DOHH2 (cell line): Measurements from ENCODE around the gene ECT2.

Source experiments
- H3F3A ChIP-seq: fragments of 200-600 bp; sonication (generic), shearing (Covaris generic); 2 replicates; pipeline ENCODE4 v1.6.0; 2016; ENCODE audit warnings: antibody characterized with exemption, mild to moderate bottlenecking; ENCODE audit not compliant: control insufficient read depth, insufficient read depth
- H3K27ac ChIP-seq: fragments of 200-600 bp; sonication (generic); 2 replicates; pipeline ENCODE4 v1.5.1; 2014; ENCODE audit warnings: low read depth, mild to moderate bottlenecking, low read length, moderate library complexity
- H3K27me3 ChIP-seq: fragments of 200-600 bp; sonication (generic); 2 replicates; pipeline ENCODE4 v1.6.1; 2014; ENCODE audit warnings: mild to moderate bottlenecking, low read length, mixed read lengths; ENCODE audit not compliant: control insufficient read depth
- H3K36me3 ChIP-seq: fragments of 200-600 bp; sonication (generic); 2 replicates; pipeline ENCODE4 v1.6.1; 2014; ENCODE audit warnings: mild to moderate bottlenecking, low read length, moderate library complexity, mixed read lengths; ENCODE audit not compliant: control insufficient read depth
- H3K4me1 ChIP-seq: fragments of 200-600 bp; sonication (generic); 2 replicates; pipeline ENCODE4 v1.6.1; 2014; ENCODE audit warnings: mild to moderate bottlenecking, low read length, mixed read lengths; ENCODE audit not compliant: control insufficient read depth
- H3K4me2 ChIP-seq: fragments of 200-600 bp; sonication (generic); 2 replicates; pipeline ENCODE4 v1.6.0; 2014; ENCODE audit warnings: mild to moderate bottlenecking, low read length, moderate library complexity
- H3K4me3 ChIP-seq: fragments of 200-600 bp; sonication (generic); 2 replicates; pipeline ENCODE4 v1.5.1; 2014; ENCODE audit warnings: mild to moderate bottlenecking, low read length, mixed read lengths
- H3K79me2 ChIP-seq: fragments of 200-600 bp; sonication (generic); 2 replicates; pipeline ENCODE4 v1.6.1; 2014; ENCODE audit warnings: mild to moderate bottlenecking, low read length, mixed read lengths; ENCODE audit not compliant: control insufficient read depth
- H3K9me2 ChIP-seq: fragments of 200-600 bp; sonication (generic); replicated peaks from 2 replicates; pipeline ENCODE4 v1.6.1; 2014; ENCODE audit warnings: mild to moderate bottlenecking, low read length, mixed read lengths; ENCODE audit not compliant: control insufficient read depth
- H3K9me3 ChIP-seq: fragments of 200-600 bp; sonication (generic); 2 replicates; pipeline ENCODE4 v1.6.1; 2014; ENCODE audit warnings: antibody characterized with exemption, low read length, mixed read lengths; ENCODE audit not compliant: control insufficient read depth, insufficient read depth
- H4K20me1 ChIP-seq: fragments of 200-600 bp; sonication (generic); 2 replicates; pipeline ENCODE4 v1.6.0; 2014; ENCODE audit warnings: low read depth, mild to moderate bottlenecking, antibody characterized with exemption, low read length, moderate library complexity; ENCODE audit not compliant: control insufficient read depth, insufficient read depth
- EZH2phosphoT487 ChIP-seq: fragments of 200-600 bp; sonication (generic); IDR thresholded peaks from 2 replicates; pipeline ENCODE4 v1.6.1; 2017; ENCODE audit warnings: borderline replicate concordance, mild to moderate bottlenecking, antibody characterized with exemption, low read length, moderate library complexity, mixed read lengths
- TF ChIP-seq, protein P1 (sequence below): fragments of 200-600 bp; sonication (generic); IDR thresholded peaks from one replicate; pipeline ENCODE4 v1.5.1; 2014; ENCODE audit warnings: antibody characterized with exemption, mild to moderate bottlenecking, low read depth, low read length; ENCODE audit not compliant: poor library complexity, severe bottlenecking

Gene ECT2

DNA sequence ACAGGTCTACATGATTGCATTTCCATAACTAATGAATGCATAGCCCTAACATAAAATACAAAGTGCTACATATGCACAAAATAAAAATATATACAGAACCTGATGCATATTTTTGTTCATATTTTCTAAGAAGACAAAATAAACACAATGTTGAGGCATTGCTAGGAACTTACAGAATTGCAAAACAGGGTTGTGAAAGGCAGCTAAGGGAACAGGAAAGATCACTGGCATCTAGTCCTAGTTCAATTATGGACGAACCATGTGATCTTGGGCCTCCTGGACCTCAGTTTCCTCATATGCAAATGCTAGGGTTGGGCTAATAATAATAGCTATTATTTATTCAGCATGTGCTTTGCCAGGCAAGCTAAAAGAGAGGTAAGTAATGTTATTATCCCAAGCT is 24.1 kb upstream of the ECT2 start:
- Histone ChIP-seq H3K4me3 (no peak overlapping the region), H3K79me2 (no peaks in the 10 kb centered on the region), H3K9me3 (no peaks in the 10 kb centered on the region), H3K36me3 (no peaks in the 10 kb centered on the region), H3K4me1 (peaks cover 7% of the 10 kb centered on the region), H4K20me1 (no peaks in the 10 kb centered on the region), H3K27ac (no peak overlapping the region), H3K27me3 (no peaks in the 10 kb centered on the region), H3K4me2 (no peak overlapping the region), H3F3A (no peaks in the 10 kb centered on the region), H3K9me2 (no peaks in the 10 kb centered on the region)
- TF ChIP-seq, protein P1, sequence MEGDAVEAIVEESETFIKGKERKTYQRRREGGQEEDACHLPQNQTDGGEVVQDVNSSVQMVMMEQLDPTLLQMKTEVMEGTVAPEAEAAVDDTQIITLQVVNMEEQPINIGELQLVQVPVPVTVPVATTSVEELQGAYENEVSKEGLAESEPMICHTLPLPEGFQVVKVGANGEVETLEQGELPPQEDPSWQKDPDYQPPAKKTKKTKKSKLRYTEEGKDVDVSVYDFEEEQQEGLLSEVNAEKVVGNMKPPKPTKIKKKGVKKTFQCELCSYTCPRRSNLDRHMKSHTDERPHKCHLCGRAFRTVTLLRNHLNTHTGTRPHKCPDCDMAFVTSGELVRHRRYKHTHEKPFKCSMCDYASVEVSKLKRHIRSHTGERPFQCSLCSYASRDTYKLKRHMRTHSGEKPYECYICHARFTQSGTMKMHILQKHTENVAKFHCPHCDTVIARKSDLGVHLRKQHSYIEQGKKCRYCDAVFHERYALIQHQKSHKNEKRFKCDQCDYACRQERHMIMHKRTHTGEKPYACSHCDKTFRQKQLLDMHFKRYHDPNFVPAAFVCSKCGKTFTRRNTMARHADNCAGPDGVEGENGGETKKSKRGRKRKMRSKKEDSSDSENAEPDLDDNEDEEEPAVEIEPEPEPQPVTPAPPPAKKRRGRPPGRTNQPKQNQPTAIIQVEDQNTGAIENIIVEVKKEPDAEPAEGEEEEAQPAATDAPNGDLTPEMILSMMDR = no peak
- TF ChIP-seq EZH2phosphoT487 = no peak

DNA sequence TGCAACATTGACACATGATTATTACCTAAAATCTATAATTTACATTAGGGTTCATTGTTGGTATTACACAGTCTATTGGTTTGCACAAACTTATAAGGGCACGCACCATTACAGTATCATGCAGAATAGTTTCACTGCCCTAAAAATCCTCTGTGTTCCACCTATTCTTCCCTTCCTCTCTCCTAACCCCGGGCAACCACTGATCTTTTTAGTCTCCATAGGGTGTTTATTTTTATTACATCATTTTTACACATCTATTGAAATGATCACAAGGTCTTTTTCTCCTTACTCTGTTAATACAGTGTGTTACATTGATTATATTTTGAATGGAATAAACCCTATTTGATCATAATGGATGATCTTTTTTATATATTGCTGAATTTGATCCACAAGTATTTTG is 15.5 kb upstream of the ECT2 start:
- no peak for TF ChIP-seq EZH2phosphoT487
- TF ChIP-seq, protein P1 = no peak
- Histone ChIP-seq H3K27ac (no peak overlapping the region), H3K36me3 (no peaks in the 10 kb centered on the region), H3K9me3 (no peaks in the 10 kb centered on the region), H3K4me3 (no peak overlapping the region), H3K9me2 (no peaks in the 10 kb centered on the region), H3F3A (no peaks in the 10 kb centered on the region), H3K4me2 (no peak overlapping the region), H3K79me2 (no peaks in the 10 kb centered on the region), H4K20me1 (no peaks in the 10 kb centered on the region), H3K27me3 (peaks cover 7% of the 10 kb centered on the region; the same call in 1 of the 2 replicates), H3K4me1 (no peaks in the 10 kb centered on the region)

DNA sequence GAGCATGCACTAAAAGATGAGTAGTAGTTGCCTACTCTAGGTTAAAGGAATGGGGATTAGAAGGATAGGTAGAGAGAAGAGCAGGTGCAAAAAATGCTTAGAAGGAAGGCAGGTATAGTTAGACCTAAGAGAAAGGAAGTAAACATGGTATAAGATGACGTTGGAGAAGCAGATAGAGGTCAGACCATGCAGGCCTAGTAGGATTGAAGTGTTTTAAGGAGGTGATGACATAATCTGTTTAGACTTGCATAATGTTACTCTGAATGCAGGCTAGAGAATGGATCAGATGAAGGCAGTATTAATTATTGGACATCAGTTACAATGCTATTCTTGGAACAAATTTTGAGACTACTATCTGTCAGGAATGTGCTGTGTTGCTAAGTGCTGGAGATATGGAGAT is 11.1 kb upstream of the ECT2 start:
- Histone ChIP-seq H3K9me3 (no peaks in the 10 kb centered on the region), H3K27me3 (no peaks in the 10 kb centered on the region), H3K4me3 (no peak overlapping the region), H3K4me1 (no peaks in the 10 kb centered on the region), H3K27ac (no peak overlapping the region), H3F3A (no peaks in the 10 kb centered on the region), H3K79me2 (no peaks in the 10 kb centered on the region), H3K4me2 (no peak overlapping the region), H3K9me2 (no peaks in the 10 kb centered on the region), H4K20me1 (no peaks in the 10 kb centered on the region), H3K36me3 (no peaks in the 10 kb centered on the region)
- TF ChIP-seq, protein P1 = no peak
- no peak for TF ChIP-seq EZH2phosphoT487

DNA sequence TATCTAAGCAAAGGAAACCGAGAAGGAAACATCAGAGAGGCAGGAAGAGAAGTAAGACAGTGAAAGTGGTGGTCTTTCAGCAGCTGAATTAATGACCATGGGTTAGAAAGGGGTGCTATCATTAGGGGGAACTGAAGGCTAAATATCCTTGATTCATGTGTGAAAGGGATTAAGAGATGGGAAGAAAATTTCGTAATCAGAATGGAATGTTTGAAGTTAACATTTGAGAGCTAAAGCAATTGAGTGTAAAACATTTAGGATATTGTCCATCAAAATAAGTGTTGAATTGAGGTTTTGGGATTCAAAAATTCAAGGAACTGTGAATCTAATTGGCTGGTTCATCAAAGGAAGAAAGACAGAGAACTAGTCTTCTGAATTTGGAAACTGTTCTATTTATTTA is 4.1 kb upstream of the ECT2 start:
- Histone ChIP-seq H3K9me2 (no peaks in the 10 kb centered on the region), H3K4me1 (peaks cover 4% of the 10 kb centered on the region), H3K9me3 (no peaks in the 10 kb centered on the region), H3K36me3 (peaks cover 8% of the 10 kb centered on the region), H3F3A (no peaks in the 10 kb centered on the region), H3K4me2 (no peak overlapping the region), H3K27me3 (0 out of 2 replicates have a peak, but pooled peaks cover 2% of the 10 kb centered on the region), H3K79me2 (peaks cover 8% of the 10 kb centered on the region), H3K4me3 (no peak overlapping the region), H3K27ac (no peak overlapping the region), H4K20me1 (no peaks in the 10 kb centered on the region)
- TF ChIP-seq EZH2phosphoT487 = no peak
- TF ChIP-seq, protein P1 = no peak
